ENCODE data around the gene NDUFS7. TPM values are rescaled to one million over a fixed set of nuclear protein-coding genes. Genes with fewer than 3 reads are reported as not detected.

Gene NDUFS7
- total and polyA plus RNA-seq, 9 of the 15 experiments (the other 6 are each of a cell fraction or from before 2014, with no cell fraction given), result 6.0 to 271 (median 60.6) TPM

GRCh38 chr19:1396768-1397679 lies 13.3 kb downstream of the NDUFS7 start (continued):
- no peak for TF ChIP-seq RAD21 (CRISPR knock-in tag; conservative IDR thresholded peaks at IDR 0.05 in 1 of 2, IDR thresholded peaks at IDR 0.05 in 1 of 2)
- peak; percentile 11; the same call in 1 of the 2 replicates for TF ChIP-seq PML (IDR thresholded peaks at IDR 0.05; ENCODE audit: low read length)
- peak; percentile 12 for TF ChIP-seq PCBP1 (IDR thresholded peaks at IDR 0.05; ENCODE audit: low read depth, low read length, poor library complexity, severe bottlenecking)
- TF ChIP-seq ZNF354B (CRISPR knock-in tag; IDR thresholded peaks at IDR 0.05), result no peak
- TF ChIP-seq ZSCAN32 (CRISPR knock-in tag; IDR thresholded peaks at IDR 0.05), result no peak
- no peak for TF ChIP-seq CEBPB (tag; IDR thresholded peaks at IDR 0.05)
- no peak for TF ChIP-seq CREM (IDR thresholded peaks at IDR 0.05; ENCODE audit: low read depth)
- no peak for TF ChIP-seq HNRNPH1 (optimal IDR thresholded peaks at IDR 0.05; ENCODE audit: low read depth, low read length)
- 0 out of 2 replicates have a peak, but pooled peaks have one; percentile 24 for TF ChIP-seq ZNF282 (CRISPR knock-in tag; IDR thresholded peaks at IDR 0.05)
- TF ChIP-seq ELK3 (CRISPR knock-in tag; IDR thresholded peaks at IDR 0.05), result no peak
- no peak for TF ChIP-seq KDM5B (IDR thresholded peaks at IDR 0.05; ENCODE audit: insufficient replicate concordance, low read depth, low read length)
- TF ChIP-seq JUND (IDR thresholded peaks at IDR 0.05; ENCODE audit: borderline replicate concordance, low read depth, low read length), result no peak
- TF ChIP-seq JUND (tag; IDR thresholded peaks at IDR 0.05; ENCODE audit: borderline replicate concordance, low read depth, low read length), result no peak
- TF ChIP-seq BRD9 (IDR thresholded peaks at IDR 0.05; ENCODE audit: low read depth, partially characterized antibody), result no peak
- no peak for TF ChIP-seq GATAD2B (IDR thresholded peaks at IDR 0.05; ENCODE audit: borderline replicate concordance)
- no peak for TF ChIP-seq FOXA3 (CRISPR knock-in tag; conservative IDR thresholded peaks at IDR 0.05 in 1 of 2, IDR thresholded peaks at IDR 0.05 in 1 of 2)
- no peak for TF ChIP-seq NFE2L1 (tag; IDR thresholded peaks at IDR 0.05; ENCODE audit: borderline replicate concordance, low read depth)
- TF ChIP-seq, protein P1, sequence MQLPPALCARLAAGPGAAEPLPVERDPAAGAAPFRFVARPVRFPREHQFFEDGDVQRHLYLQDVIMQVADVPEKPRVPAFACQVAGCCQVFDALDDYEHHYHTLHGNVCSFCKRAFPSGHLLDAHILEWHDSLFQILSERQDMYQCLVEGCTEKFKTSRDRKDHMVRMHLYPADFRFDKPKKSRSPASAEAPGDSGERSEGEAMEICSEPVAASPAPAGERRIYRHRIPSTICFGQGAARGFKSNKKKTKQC (CRISPR knock-in tag; IDR thresholded peaks at IDR 0.05), result no peak
- TF ChIP-seq VEZF1 (CRISPR knock-in tag; IDR thresholded peaks at IDR 0.05), result peak; percentile 34; the same call in 1 of the 2 replicates
- no peak for TF ChIP-seq HINFP (tag; conservative IDR thresholded peaks at IDR 0.05; ENCODE audit: low read depth)
